ENCODE measurements around the gene CCDC191.

Gene CCDC191

DNA sequence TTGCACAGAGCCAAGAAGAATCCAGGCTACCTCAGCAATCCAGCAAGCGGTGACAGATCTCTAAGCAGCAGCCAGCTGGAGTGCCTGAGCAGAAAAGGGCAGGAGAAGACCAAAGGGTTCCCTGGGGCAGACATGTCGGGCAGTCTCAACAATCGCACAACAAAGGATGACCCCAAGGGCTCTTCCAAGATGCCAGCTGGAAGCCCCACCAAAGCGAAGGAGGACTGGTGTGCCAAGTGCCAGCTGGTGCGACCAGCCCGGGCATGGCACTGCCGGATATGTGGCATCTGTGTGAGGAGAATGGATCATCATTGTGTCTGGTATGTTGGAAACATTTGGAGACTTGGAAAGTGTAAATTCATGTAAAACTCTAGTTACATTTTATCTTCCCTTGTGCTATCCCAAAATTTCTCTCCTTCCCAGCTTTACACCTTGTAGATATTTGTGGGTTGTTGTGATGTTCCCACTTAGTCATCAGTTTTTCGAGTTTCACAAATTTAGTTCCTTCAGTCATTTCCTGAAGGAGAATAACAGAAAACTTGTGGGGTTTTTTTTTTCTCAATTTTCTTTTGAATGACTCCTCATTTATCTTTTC lies 102.1 kb downstream of the CCDC191 start:
- DNase-seq, result no peak

DNA sequence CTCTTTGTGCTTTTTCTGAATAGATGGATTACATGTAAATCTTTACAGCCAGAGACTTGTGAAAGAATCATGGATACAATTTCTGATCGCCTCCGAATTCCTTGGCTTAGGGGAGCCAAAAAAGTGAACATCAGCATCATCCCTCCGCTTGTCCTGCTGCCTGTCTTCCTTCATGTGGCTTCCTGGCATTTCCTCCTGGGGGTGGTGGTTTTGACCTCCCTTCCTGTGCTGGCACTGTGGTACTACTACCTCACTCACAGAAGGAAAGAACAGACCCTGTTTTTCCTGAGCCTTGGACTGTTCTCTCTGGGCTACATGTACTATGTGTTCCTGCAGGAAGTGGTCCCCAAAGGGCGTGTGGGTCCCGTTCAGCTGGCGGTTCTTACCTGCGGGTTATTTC lies 102.6 kb downstream of the CCDC191 start:
- no peak for DNase-seq

DNA sequence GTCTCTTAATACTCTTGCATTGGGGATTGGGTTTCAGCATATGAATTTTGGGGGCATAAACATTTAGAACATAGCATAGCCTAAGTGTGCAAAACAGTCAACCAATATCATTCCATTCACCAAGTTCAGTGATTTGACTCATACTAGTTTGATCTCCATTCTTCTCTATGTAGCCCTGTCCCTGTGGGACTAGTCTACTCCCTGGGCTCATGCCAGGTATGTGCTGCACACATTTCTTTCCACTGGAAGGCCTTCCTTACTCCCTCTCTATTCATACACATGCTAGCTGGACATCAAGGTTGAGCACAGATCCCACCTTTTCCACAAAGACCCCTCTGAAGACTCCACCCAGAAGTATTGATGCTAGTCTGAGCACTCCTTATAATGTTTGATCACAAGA lies 103.4 kb downstream of the CCDC191 start:
- DNase-seq, result no peak

DNA sequence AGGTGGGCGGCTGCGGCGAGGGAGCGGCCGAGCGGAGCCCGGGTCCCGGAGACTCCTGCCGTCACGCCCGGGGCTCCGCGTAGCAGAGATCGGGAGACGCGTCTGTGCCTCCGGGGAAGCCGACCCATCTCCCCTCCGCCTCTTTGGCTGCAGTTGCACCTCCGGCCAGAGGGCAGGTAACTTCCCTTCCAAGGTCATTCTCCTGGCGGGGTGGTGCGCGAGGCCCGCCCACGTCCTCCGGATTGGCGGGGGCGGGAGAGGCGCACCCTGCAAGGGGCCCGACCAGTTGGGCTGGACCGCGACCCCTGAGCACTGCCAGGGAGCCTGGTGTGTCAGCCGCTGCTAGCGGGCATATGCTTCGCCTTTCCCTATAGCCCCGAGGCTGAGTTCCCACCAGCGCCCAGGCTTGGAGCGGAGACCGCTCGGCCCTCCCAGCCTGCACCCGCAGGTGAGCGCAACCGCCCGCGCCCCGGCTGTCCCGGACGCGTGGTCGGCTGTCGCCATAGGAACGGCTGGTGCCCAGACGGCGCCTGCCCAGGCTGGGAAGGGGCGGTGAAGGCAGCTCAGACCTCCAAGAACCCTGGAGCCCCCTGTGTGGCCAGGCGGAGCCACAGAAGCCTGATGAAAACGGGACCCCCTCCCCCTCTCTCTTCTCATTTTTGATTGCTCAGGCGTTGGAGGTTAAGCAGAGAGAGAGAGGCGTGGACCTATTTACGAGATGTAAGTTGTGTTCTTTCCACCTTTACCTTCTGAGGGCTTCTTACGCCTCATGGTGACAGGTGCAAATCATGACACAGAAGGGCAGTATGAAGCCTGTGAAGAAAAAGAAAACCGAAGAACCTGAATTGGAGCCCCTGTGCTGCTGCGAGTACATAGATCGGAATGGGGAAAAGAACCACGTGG lies 108.1 kb downstream of the CCDC191 start:
- peak; percentile 21 for DNase-seq

DNA sequence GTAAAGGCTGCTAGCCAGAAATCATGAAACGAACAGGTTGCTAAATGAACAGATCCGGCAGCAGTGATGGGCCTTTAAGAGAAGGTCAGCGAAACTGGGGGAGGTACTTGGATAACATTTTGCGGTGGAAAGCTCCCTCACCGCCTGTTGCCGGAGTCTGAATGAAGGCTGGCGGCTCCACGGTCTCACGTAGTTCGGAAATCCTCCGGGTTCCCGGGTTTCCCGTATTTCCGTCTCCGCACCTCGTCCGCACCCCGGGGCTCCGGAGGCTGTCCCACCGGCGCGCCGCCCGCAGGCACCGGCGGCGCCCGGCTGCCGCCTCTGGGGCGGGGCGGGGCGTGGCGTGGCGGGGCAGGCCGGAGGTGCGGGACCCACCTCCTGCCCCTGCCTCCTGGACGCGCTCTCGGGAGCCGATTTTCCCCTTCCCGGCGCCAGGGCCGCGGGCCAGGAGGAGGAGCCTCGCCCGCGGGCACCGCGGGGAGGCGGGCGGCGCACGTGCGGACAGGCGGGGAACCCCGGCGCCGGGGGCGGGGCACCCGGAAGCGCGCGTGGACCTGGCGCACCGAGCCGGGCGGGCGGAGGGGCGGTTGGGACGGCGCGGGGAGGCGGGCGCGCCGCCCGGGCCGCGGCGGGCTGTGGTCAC lies 108.8 kb downstream of the CCDC191 start, which contains the start of gene ZDHHC23:
Gene ZDHHC23, plus strand, starts transcription at position 642 of the 643 bp plus-strand sequence. CDS start 790 bp downstream, outside the sequence.
- peak; percentile 57 for DNase-seq

DNA sequence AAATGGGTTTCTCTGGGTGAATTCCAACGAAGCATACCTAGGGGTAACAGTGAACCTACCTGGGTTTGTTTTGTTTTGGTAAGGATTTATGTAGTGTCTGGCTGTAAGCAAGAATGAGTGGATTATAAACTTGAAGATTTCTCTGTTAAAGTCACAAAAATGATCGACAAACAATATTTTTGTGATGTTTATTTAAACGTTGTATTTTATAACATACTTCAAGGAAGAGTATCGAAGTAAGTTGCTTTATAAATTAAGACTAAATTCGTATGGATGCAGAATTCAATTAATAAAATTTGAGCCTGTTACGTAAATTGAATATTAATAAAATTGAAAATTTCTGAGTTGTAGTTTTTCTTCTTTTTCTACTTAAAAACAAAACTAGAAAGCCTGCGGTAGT lies 109.5 kb downstream of the CCDC191 start:
- DNase-seq, result no peak

DNA sequence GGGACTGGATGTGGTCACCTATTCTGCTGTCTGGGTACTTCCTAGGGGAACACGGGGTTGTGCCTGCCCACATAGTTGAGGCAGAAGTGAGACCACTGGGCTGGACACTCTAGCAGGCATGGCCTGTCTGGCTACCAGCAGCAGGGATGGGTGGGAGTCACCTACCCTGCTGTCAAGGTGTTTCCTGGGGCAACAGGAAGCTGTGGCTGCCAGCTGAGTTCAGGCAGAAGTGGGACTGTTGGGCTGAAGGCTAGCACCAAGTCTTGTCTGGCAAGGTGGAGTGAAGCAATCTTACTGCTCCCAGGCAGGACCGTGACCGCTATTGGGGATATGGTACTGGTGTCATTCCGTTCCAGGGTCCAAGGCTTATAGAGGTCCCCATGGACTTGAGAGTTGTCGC lies 128.8 kb downstream of the CCDC191 start:
- no peak for DNase-seq

DNA sequence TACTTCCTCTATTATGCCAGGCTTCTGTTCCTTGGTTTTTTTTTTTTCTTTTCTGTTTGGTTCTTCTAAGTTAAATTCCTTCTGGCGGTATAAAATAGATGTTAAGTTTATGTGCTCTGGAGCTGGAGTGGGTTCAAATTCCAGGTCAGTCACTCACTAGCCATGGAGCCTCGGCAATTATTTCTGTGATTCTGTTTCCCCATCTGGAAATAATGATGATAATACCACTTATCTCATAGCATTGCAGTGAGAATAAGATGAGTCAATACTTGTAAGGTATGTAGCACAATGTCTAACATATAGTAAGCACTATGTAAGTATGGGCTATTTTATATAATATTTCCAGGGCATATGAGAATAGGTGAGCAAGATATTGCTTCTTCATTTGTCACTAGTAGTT lies 141.7 kb downstream of the CCDC191 start:
- DNase-seq, result no peak
